ENCODE results near the gene KCNG1. TPM values are rescaled to one million over a fixed set of nuclear protein-coding genes. Genes with fewer than 3 reads are reported as not detected.

Gene KCNG1
- total RNA-seq, 1 donor from 2014 or later, result 13.0 TPM

DNA sequence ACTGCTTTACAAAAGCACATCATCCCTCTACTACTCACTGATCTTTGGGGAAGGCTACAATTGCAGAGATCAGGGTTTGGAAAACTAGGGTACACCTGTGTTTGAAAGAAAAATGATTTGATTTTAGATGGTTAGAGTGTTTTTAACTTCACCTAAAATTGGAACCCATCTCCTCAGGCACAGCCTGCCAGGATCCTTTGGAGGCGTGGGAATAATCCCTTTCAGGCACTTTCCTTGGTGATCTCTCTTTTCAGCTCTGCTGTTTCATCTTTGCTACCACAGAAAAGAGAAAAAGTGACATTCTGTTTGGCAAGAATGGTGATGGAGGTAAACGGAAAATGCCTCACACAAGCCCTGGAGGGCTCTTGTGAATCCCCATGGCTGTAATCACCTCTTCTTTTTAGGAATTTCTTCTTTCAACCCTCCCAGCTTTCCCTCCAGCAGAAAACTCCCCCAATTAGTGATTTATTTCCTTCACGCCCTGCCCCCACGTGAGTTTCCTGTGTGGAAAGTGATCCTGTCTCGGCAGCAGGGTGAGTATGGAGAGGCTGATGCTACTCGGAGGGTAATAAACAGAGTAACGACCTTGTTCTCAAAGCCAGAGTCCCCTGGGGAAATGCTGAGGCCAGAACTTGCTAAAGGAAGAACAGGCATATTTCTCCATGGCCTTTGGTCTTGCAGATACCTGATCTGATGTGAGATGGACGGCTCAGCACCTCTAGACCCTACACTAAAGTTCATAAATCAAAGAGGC lies 9.2 kb downstream of the KCNG1 start:
- TF ChIP-seq, protein P1, sequence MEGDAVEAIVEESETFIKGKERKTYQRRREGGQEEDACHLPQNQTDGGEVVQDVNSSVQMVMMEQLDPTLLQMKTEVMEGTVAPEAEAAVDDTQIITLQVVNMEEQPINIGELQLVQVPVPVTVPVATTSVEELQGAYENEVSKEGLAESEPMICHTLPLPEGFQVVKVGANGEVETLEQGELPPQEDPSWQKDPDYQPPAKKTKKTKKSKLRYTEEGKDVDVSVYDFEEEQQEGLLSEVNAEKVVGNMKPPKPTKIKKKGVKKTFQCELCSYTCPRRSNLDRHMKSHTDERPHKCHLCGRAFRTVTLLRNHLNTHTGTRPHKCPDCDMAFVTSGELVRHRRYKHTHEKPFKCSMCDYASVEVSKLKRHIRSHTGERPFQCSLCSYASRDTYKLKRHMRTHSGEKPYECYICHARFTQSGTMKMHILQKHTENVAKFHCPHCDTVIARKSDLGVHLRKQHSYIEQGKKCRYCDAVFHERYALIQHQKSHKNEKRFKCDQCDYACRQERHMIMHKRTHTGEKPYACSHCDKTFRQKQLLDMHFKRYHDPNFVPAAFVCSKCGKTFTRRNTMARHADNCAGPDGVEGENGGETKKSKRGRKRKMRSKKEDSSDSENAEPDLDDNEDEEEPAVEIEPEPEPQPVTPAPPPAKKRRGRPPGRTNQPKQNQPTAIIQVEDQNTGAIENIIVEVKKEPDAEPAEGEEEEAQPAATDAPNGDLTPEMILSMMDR (IDR thresholded peaks at IDR 0.05), result no peak
- no peak for DNase-seq (ENCODE audit: low spot score)
- H3K9me3 Mint-ChIP-seq (ENCODE audit: low read depth), result no peaks in the 10 kb centered on the region
- H3K27me3 Mint-ChIP-seq (ENCODE audit: low read depth), result no peaks in the 10 kb centered on the region
- H3K27ac Mint-ChIP-seq (ENCODE audit: unreplicated experiment), result no peak overlapping the region
- no peak overlapping the region for H3K4me3 Mint-ChIP-seq (ENCODE audit: unreplicated experiment)
- H3K36me3 Mint-ChIP-seq (ENCODE audit: low read depth), result no peaks in the 10 kb centered on the region
- peaks cover 25% of the 10 kb centered on the region for H3K4me1 Mint-ChIP-seq (ENCODE audit: low read depth)

DNA sequence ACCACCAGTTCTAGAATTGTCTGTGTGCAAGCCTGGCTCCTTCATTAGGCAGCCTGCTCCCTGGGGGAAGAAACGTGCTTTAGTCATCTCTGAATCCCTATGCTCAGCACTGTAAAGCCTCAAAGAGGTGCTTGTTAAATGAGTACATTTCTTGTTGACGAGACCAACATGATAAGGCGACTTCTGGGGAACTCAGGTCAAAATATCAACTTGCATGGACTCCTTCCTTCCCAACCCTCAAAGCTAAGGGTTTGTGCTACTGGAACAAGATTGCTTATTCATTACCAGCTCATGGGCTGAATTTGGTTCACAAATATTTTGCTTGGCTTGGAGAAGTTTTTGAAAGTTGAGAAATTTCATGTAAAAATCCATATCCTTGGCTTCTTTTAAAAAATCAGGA lies 10.6 kb downstream of the KCNG1 start:
- TF ChIP-seq, protein P1 (IDR thresholded peaks at IDR 0.05), result no peak
- no peak overlapping the region for H3K4me3 Mint-ChIP-seq (ENCODE audit: unreplicated experiment)
- H3K27ac Mint-ChIP-seq (ENCODE audit: unreplicated experiment), result no peak overlapping the region
- no peaks in the 10 kb centered on the region for H3K36me3 Mint-ChIP-seq (ENCODE audit: low read depth)
- H3K4me1 Mint-ChIP-seq (ENCODE audit: low read depth), result peaks cover 24% of the 10 kb centered on the region
- no peaks in the 10 kb centered on the region for H3K9me3 Mint-ChIP-seq (ENCODE audit: low read depth)
- no peak for DNase-seq (ENCODE audit: low spot score)
- H3K27me3 Mint-ChIP-seq (ENCODE audit: low read depth), result no peaks in the 10 kb centered on the region

DNA sequence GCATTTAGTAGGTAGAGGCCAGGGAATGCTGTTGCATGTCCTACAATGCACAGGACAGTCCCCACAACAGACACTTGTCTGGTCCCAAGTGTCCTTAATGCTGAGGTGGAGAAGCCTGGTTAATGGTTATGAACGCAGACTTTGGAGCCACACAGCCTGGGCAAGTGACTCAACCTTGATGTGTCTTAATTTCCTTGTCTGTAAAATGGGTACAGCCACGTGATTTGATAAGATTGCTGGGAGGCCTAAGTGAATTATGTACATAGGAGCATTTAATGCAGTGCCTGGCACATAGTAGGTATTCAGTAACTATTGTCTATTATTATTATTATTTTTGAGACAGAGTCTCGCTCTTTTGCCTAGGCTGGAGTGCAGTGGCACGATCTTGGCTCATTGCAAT lies 11.4 kb downstream of the KCNG1 start:
- H3K9me3 Mint-ChIP-seq (ENCODE audit: low read depth), result no peaks in the 10 kb centered on the region
- H3K27me3 Mint-ChIP-seq (ENCODE audit: low read depth), result no peaks in the 10 kb centered on the region
- H3K4me3 Mint-ChIP-seq (ENCODE audit: unreplicated experiment), result no peak overlapping the region
- H3K4me1 Mint-ChIP-seq (ENCODE audit: low read depth), result peaks cover 20% of the 10 kb centered on the region
- no peak overlapping the region for H3K27ac Mint-ChIP-seq (ENCODE audit: unreplicated experiment)
- TF ChIP-seq, protein P1 (IDR thresholded peaks at IDR 0.05), result no peak
- peak; percentile 2 for DNase-seq (ENCODE audit: low spot score)
- no peaks in the 10 kb centered on the region for H3K36me3 Mint-ChIP-seq (ENCODE audit: low read depth)

DNA sequence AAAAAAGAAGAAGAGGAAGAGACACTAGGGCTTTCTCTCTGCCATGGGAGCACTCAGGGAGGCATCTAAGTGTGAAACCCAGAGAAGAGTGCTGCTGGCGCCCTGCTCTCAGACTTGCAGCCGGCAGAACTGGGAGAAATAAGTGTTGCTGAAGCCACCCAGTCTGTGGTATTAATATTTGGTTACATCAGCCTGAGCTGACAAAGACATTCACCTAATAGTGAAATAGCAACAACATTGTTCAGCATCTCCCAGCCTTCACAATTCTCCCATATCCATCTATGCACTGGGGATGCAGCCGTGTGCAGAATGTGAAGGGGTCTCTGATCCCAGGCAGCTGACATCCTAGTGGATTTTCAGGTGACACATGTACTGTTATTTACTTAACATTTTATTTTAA lies 12.0 kb downstream of the KCNG1 start:
- H3K27ac Mint-ChIP-seq (ENCODE audit: unreplicated experiment), result no peak overlapping the region
- peak; percentile 8 for DNase-seq (ENCODE audit: low spot score)
- no peak overlapping the region for H3K4me3 Mint-ChIP-seq (ENCODE audit: unreplicated experiment)
- TF ChIP-seq, protein P1 (IDR thresholded peaks at IDR 0.05), result no peak
- H3K4me1 Mint-ChIP-seq (ENCODE audit: low read depth), result peaks cover 20% of the 10 kb centered on the region
- no peaks in the 10 kb centered on the region for H3K27me3 Mint-ChIP-seq (ENCODE audit: low read depth)
- no peaks in the 10 kb centered on the region for H3K9me3 Mint-ChIP-seq (ENCODE audit: low read depth)
- no peaks in the 10 kb centered on the region for H3K36me3 Mint-ChIP-seq (ENCODE audit: low read depth)

DNA sequence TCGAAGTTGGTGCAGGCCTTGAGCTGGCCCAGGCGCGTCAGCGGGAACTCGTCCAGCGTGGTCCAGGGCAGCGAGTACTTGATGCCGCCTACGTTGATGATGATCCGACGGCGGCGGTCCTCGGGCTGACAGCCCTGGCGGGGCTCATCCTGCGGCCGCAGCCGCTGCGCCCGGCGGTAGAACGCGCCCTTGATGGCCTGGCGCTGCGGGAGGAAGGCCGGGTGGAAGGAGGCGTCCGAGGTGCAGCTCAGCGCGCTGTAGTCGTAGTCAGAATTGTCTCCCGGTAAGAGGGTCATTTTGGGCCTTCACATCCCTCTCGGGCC lies 12.9 kb downstream of the KCNG1 start:
- no peak overlapping the region for H3K27ac Mint-ChIP-seq (ENCODE audit: unreplicated experiment)
- no peaks in the 10 kb centered on the region for H3K9me3 Mint-ChIP-seq (ENCODE audit: low read depth)
- TF ChIP-seq, protein P1 (IDR thresholded peaks at IDR 0.05), result no peak
- no peak for DNase-seq (ENCODE audit: low spot score)
- no peaks in the 10 kb centered on the region for H3K27me3 Mint-ChIP-seq (ENCODE audit: low read depth)
- H3K36me3 Mint-ChIP-seq (ENCODE audit: low read depth), result peaks cover 4% of the 10 kb centered on the region
- peaks cover 18% of the 10 kb centered on the region for H3K4me1 Mint-ChIP-seq (ENCODE audit: low read depth)
- no peak overlapping the region for H3K4me3 Mint-ChIP-seq (ENCODE audit: unreplicated experiment)
